Subcutaneous adipose tissue (tissue), 4 donors: ENCODE data around the gene CPLX3. TPM values are rescaled to one million over a fixed set of nuclear protein-coding genes. Genes with fewer than 3 reads are reported as not detected.

Experiments used
- total RNA-seq, 4 donors: library from RNA; depleted of rRNA; stranded (reverse); fragments of >200 nt; gene quantifications; one replicate each; pipeline ENCODE4 v1.1.0, GENCODE V29; 2016
- TF ChIP-seq, protein P1 (sequence below): fragments of 450-650 bp; IDR thresholded peaks from one replicate; pipeline ENCODE4 v1.5.1; 2016; ENCODE audit warnings: low read depth, mild to moderate bottlenecking, control low read depth, antibody characterized with exemption, moderate library complexity

CPLX3 gene
- total RNA-seq, 4 donors from 2014 or later = not detected

GRCh38 chr15:74781431-74782258, 44.8 kb upstream of the CPLX3 start, which contains the start of gene CSK:
Gene CSK, plus strand, starts transcription at chr15:74782080. Its CDS starts 16,218 bp downstream, at chr15:74798298.
- TF ChIP-seq, protein P1, sequence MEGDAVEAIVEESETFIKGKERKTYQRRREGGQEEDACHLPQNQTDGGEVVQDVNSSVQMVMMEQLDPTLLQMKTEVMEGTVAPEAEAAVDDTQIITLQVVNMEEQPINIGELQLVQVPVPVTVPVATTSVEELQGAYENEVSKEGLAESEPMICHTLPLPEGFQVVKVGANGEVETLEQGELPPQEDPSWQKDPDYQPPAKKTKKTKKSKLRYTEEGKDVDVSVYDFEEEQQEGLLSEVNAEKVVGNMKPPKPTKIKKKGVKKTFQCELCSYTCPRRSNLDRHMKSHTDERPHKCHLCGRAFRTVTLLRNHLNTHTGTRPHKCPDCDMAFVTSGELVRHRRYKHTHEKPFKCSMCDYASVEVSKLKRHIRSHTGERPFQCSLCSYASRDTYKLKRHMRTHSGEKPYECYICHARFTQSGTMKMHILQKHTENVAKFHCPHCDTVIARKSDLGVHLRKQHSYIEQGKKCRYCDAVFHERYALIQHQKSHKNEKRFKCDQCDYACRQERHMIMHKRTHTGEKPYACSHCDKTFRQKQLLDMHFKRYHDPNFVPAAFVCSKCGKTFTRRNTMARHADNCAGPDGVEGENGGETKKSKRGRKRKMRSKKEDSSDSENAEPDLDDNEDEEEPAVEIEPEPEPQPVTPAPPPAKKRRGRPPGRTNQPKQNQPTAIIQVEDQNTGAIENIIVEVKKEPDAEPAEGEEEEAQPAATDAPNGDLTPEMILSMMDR = no peak

GRCh38 chr15:74782259-74783071, 44.0 kb upstream of the CPLX3 start:
- TF ChIP-seq, protein P1 = no peak

DNA sequence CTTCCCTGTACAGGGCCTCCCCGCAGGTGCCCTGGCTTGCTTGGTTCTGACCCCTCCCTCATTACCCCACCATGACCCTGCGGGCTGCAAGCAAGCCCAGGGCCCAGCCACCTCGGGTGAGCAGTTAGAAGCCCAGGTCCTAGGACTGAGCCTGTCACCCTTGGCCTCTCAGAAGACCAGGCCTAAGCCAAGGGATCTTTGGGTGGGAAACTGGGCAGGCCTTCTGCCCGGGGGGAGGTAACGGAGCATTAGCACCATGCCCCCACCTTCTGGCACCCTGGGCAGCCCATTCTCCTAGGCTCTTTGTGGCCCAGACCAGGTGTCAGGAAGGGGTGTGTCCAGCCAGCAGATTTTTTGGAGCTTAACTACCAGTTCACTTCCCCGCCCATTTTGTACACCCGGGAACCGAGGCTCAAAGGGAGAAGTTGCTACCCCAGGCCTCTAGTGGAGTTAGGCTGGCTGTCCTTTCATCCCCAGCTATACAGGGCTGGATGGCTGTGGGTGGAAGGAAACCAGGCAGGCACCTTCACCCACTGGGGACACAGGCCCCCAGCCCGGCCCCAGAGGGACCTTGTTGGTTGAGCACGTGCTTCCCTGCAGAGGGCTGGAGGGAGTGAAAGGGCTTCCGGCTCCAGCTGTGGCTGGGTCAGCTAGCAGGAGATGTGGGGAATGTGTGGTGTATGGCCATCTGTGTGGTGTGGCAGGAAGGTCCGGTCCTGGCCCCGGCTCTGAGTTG, 43.2 kb upstream of the CPLX3 start:
- TF ChIP-seq, protein P1 = no peak

- TF ChIP-seq, protein P1 = no peak
Observed at GRCh38 chr15:74783808-74784175, 42.6 kb upstream of the CPLX3 start.

- TF ChIP-seq, protein P1 = no peak
Observed at GRCh38 chr15:74784426-74785193, 41.8 kb upstream of the CPLX3 start.

- TF ChIP-seq, protein P1 = no peak
Observed at GRCh38 chr15:74785194-74786032, 41.0 kb upstream of the CPLX3 start.
